ENCODE data around the gene ATP2A1.
"Not testable (repeated sequence)": the region's sequence is repeated elsewhere in the genome, so short reads cannot be mapped to it uniquely, and the experiment has no call there.

Gene ATP2A1

DNA sequence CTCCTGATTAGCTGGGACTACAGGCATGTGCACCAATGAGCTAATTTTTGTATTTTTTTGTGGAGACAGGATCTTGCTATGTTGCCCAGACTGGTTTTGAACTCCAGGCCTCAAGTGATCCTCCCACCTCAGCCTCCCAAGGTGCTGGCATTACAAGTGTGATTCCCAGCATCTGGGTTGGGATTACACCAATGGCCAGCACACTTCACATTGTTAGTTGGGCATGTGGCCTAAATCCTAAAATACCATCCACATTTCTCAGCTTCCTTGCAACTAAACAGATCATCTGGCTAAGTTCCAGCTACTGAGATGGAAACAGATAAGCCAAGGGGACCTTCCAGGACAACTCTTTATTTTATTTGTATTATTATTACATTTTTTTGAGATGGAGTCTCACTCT lies 36.9 kb downstream of the ATP2A1 start:
- no peak overlapping the region for H3K4me3 ChIP-seq
- H3K27ac ChIP-seq = no peak overlapping the region
- TF ChIP-seq FOXP2 (optimal IDR thresholded peaks at IDR 0.05; ENCODE audit: control extremely low read depth, extremely low read length, insufficient read depth) (no peak), EZH2 (IDR thresholded peaks at IDR 0.05) (no peak), POLR2AphosphoS5 (IDR thresholded peaks at IDR 0.05; ENCODE audit: borderline replicate concordance, low read depth, low read length) (no peak)
- no peak overlapping the region for H3K9ac ChIP-seq (ENCODE audit: insufficient read length)
- no peaks in the 10 kb centered on the region for H3K9me3 ChIP-seq (ENCODE audit: low read depth, low read length)
- DNase-seq (ENCODE audit: low read depth, low spot score) = no peak
- no peaks in the 10 kb centered on the region for H3K36me3 ChIP-seq (ENCODE audit: insufficient read depth, low read length)

- Histone ChIP-seq H3K9me3 (ENCODE audit: low read depth, low read length) (no peaks in the 10 kb centered on the region), H3K9ac (ENCODE audit: insufficient read length) (no peak overlapping the region), H3K27ac (no peak overlapping the region), H3K4me3 (no peak overlapping the region), H3K36me3 (ENCODE audit: insufficient read depth, low read length) (no peaks in the 10 kb centered on the region)
- no peak for DNase-seq (ENCODE audit: low read depth, low spot score)
- TF ChIP-seq FOXP2 (optimal IDR thresholded peaks at IDR 0.05; ENCODE audit: control extremely low read depth, extremely low read length, insufficient read depth) (no peak), POLR2AphosphoS5 (IDR thresholded peaks at IDR 0.05; ENCODE audit: borderline replicate concordance, low read depth, low read length) (no peak), EZH2 (IDR thresholded peaks at IDR 0.05) (no peak)
Observed at GRCh38 chr16:28917095-28917494, 38.8 kb downstream of the ATP2A1 start.

- Histone ChIP-seq H3K36me3 (ENCODE audit: insufficient read depth, low read length) (no peaks in the 10 kb centered on the region), H3K4me3 (no peak overlapping the region), H3K9ac (ENCODE audit: insufficient read length) (no peak overlapping the region), H3K27ac (no peak overlapping the region), H3K9me3 (ENCODE audit: low read depth, low read length) (no peaks in the 10 kb centered on the region)
- no peak for DNase-seq (ENCODE audit: low read depth, low spot score)
- TF ChIP-seq POLR2AphosphoS5 (IDR thresholded peaks at IDR 0.05; ENCODE audit: borderline replicate concordance, low read depth, low read length) (no peak), FOXP2 (optimal IDR thresholded peaks at IDR 0.05; ENCODE audit: control extremely low read depth, extremely low read length, insufficient read depth) (no peak), EZH2 (IDR thresholded peaks at IDR 0.05) (no peak)
Observed at GRCh38 chr16:28918698-28919097, 40.4 kb downstream of the ATP2A1 start.

- Histone ChIP-seq H3K9ac (ENCODE audit: insufficient read length) (no peak overlapping the region), H3K27ac (no peak overlapping the region)
Observed at GRCh38 chr16:28923231-28923587, 44.9 kb downstream of the ATP2A1 start.

GRCh38 chr16:28923652-28924398 lies 45.5 kb downstream of the ATP2A1 start:
- Histone ChIP-seq H3K9me3 (ENCODE audit: low read depth, low read length) (no peaks in the 10 kb centered on the region), H3K9ac (ENCODE audit: insufficient read length) (no peak overlapping the region), H3K4me3 (peak overlapping the region; percentile 85), H3K36me3 (ENCODE audit: insufficient read depth, low read length) (no peaks in the 10 kb centered on the region), H3K27ac (no peak overlapping the region)
- TF ChIP-seq EZH2 (IDR thresholded peaks at IDR 0.05) (no peak), POLR2AphosphoS5 (IDR thresholded peaks at IDR 0.05; ENCODE audit: borderline replicate concordance, low read depth, low read length) (no peak), FOXP2 (optimal IDR thresholded peaks at IDR 0.05; ENCODE audit: control extremely low read depth, extremely low read length, insufficient read depth) (no peak)
- DNase-seq (ENCODE audit: low read depth, low spot score) = no peak

More at GRCh38 chr16:28923231-28923587, 44.9 kb downstream of the ATP2A1 start:
- Histone ChIP-seq H3K9me3 (ENCODE audit: low read depth, low read length) (no peaks in the 10 kb centered on the region), H3K4me3 (no peak overlapping the region), H3K36me3 (ENCODE audit: insufficient read depth, low read length) (no peaks in the 10 kb centered on the region)
- TF ChIP-seq FOXP2 (optimal IDR thresholded peaks at IDR 0.05; ENCODE audit: control extremely low read depth, extremely low read length, insufficient read depth) = no peak
- TF ChIP-seq POLR2AphosphoS5 (IDR thresholded peaks at IDR 0.05; ENCODE audit: borderline replicate concordance, low read depth, low read length) = no peak
- TF ChIP-seq EZH2 (IDR thresholded peaks at IDR 0.05) = no peak
- DNase-seq (ENCODE audit: low read depth, low spot score) = no peak

- H3K9me3 ChIP-seq (ENCODE audit: low read depth, low read length) = no peaks in the 10 kb centered on the region
- no peak overlapping the region for H3K27ac ChIP-seq
- H3K4me3 ChIP-seq = peak overlapping the region; percentile 85
- no peaks in the 10 kb centered on the region for H3K36me3 ChIP-seq (ENCODE audit: insufficient read depth, low read length)
- no peak overlapping the region for H3K9ac ChIP-seq (ENCODE audit: insufficient read length)
- no peak for DNase-seq (ENCODE audit: low read depth, low spot score)
- TF ChIP-seq FOXP2 (optimal IDR thresholded peaks at IDR 0.05; ENCODE audit: control extremely low read depth, extremely low read length, insufficient read depth) (no peak), POLR2AphosphoS5 (IDR thresholded peaks at IDR 0.05; ENCODE audit: borderline replicate concordance, low read depth, low read length) (no peak), EZH2 (IDR thresholded peaks at IDR 0.05) (no peak)
Observed at GRCh38 chr16:28924399-28924761, 46.1 kb downstream of the ATP2A1 start.

DNA sequence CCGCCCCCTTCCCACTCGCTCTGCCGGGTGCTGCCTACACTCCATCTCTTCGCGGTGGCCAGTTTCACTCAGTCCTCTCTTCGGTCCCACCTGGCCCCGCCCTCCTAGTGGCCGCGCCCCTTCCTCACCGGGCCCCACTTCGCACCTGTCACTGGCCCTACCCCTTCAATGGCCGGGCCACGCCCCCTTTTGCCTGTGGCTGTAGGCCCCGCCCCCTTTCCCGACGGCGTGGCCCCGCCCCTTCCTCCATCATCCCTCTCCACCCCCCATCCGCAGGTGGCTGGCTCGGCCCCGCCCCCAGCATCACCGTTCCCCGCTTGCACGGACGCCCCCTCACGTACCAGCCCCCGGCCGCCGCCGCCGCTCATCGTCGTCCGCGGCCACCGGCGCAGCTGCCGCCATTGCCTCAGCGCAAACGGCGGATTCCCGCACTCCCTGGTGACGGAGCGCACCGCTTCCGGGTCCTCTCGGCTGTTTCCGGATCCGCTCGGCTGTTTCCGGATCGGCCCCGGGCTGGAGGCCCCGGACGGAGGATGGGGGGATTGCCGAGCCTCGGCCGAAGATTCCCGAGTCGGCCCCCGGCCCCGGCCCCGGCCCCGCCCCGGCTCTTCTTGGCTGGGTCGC lies 46.6 kb downstream of the ATP2A1 start, which contains the start of gene RABEP2:
TSS of gene RABEP2 (minus strand) at position 477 of the 624 bp plus-strand sequence. CDS start at position 402, 75 bp downstream.
- H3K4me3 ChIP-seq = peak within 1 kb of the TSS; percentile 85
- TF ChIP-seq EZH2 (IDR thresholded peaks at IDR 0.05) (no peak), POLR2AphosphoS5 (IDR thresholded peaks at IDR 0.05; ENCODE audit: borderline replicate concordance, low read depth, low read length) (no peak), FOXP2 (optimal IDR thresholded peaks at IDR 0.05; ENCODE audit: control extremely low read depth, extremely low read length, insufficient read depth) (no peak)
- H3K36me3 ChIP-seq (ENCODE audit: insufficient read depth, low read length) = no peaks in the 10 kb centered on the region
- no peak for DNase-seq (ENCODE audit: low read depth, low spot score)
- peak within 1 kb of the TSS; percentile 93 for H3K27ac ChIP-seq
- peak within 1 kb of the TSS; percentile 97 for H3K9ac ChIP-seq (ENCODE audit: insufficient read length)
- H3K9me3 ChIP-seq (ENCODE audit: low read depth, low read length) = no peaks in the 10 kb centered on the region

- H3K27ac ChIP-seq = peak overlapping the region; percentile 93
- peak overlapping the region; percentile 85 for H3K4me3 ChIP-seq
- peak overlapping the region; percentile 97 for H3K9ac ChIP-seq (ENCODE audit: insufficient read length)
- DNase-seq (ENCODE audit: low read depth, low spot score) = no peak
- TF ChIP-seq POLR2AphosphoS5 (IDR thresholded peaks at IDR 0.05; ENCODE audit: borderline replicate concordance, low read depth, low read length) (peak; percentile 65; the same call in 1 of the 2 replicates), FOXP2 (optimal IDR thresholded peaks at IDR 0.05; ENCODE audit: control extremely low read depth, extremely low read length, insufficient read depth) (no peak), EZH2 (IDR thresholded peaks at IDR 0.05) (no peak)
- H3K9me3 ChIP-seq (ENCODE audit: low read depth, low read length) = no peaks in the 10 kb centered on the region
- no peaks in the 10 kb centered on the region for H3K36me3 ChIP-seq (ENCODE audit: insufficient read depth, low read length)
Observed at GRCh38 chr16:28925386-28926228, 47.3 kb downstream of the ATP2A1 start.

DNA sequence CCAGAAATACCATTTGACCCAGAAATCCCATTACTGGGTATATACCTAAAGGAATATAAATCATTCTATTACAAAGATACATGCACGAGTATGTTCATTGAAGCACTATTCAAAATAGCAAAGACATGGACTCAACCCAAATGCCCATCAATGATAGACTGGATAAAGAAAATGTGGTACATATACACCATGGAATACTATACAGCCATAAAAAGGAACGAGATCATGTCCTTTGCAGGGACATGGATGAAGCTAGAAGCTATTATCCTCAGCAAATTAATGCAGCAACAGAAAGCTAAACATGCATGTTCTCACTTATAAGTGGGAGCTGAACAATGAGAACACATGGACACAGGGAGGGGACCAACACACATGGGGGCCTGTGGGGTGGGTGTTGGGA lies 48.0 kb downstream of the ATP2A1 start:
- H3K27ac ChIP-seq; H3K36me3 ChIP-seq (ENCODE audit: insufficient read depth, low read length); H3K9ac ChIP-seq (ENCODE audit: insufficient read length); DNase-seq (ENCODE audit: low read depth, low spot score); H3K9me3 ChIP-seq (ENCODE audit: low read depth, low read length): not testable (repeated sequence)
- peak overlapping the region; percentile 85; the same call in 1 of the 2 replicates for H3K4me3 ChIP-seq

All from SK-N-MC (cell line).